Right kidney (tissue), 1 donor: ENCODE data around the gene DDHD1.
"Not testable (repeated sequence)": the region's sequence is repeated elsewhere in the genome, so short reads cannot be mapped to it uniquely, and the experiment has no call there.

Source experiments
- DNase-seq: peaks from one replicate; pipeline ENCODE4 v3.0.0-alpha.2; 2016

Gene DDHD1

DNA sequence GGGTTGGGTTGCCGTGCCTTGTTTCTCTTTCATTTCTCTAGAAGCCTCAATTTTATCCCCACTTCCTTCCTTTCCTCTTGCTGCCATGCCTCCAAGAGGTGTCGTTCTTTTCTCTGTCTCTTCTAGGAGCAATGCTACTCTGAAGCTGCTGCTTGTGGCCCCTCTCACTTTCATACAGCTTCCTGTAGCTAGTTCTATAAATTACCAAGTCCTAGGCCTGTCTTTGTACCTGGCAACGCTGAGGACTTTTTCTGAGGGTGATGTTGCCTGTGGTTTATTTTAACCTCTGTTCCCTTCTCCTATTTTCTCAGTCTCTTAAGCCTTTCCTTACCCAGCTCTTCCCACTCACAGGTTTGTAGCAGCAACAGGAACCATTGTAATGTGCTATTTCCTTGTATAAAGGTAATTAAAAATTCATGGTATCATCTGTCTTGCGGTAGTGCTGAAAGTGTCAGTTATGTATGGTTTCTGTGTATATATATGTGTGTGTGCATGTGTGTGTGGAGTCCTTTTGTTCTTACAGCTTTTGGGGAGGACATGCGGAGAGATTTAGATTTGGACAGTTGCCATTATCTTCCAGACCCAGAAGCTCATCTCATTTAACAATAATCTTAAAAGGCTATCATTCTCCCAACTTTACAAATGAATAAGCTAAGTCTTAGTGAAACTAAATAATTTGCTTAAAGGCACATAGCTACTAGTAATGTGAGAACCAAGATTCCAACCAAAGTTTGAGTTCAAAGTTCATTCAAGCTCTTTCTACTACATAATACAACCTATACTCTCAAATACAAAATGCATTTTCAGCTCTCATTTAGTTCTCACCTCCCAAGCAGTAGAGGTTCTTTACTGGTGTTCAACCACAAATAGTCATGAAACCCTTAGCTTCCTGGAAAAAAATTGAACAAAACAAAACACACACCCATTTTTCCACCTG lies 43.8 kb downstream of the DDHD1 start:
- DNase-seq: no peak

DNA sequence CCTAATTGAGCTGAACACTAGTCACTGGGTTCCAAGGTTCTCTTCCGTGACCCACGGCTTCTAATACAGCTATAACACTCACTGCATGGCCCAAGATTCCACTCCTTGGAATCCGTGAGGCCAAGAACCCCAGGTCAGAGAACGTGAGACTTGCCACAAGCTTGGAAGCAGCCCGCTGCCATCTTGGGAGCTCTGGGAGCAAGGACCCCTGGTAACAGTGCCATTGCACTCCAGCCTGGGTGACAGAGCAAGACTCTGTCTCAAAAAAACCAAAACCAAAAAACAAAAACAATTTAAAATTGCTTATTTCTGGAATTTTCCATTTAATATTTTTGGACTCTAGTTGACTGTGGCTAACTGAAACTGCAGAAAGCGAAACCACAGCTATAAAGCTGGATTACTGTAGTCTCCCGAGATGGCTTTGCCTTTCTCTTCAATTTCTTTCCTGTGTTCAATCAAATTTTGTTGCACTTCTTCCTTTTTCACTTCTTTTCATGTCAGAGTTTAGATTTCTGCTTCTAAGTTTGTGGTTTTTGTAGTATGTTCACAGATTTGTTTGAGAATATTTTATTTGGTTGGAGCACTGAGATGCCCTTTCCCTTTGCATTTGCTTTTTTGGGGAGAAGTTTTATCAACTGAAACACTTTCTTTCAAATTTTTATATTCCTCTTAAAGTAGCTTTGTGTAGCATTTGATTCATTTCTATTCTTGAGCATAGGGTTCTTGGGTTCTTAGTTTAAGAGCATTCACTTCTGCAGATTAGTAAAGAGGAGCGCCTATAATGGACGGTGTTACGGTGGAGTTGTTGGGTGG lies 44.6 kb downstream of the DDHD1 start:
- no peak for DNase-seq

DNA sequence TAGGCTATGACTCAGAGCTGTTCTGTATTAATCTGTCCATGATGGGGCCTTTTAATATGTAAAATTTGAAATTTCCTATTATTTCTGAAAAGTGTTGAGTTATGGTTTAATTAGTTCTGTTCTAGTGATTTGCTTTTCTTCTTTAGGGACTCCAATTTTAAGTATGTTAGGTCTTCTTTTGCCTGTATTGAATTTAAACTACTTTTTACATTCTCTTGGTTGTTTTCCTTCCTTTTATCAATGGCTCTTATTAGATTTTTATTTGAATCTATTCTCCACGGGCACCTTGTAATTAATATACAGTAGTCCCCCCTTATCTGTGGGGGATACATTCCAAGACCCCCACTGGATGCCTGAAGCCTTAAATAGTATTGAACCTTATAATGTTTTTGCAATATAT lies 46.4 kb downstream of the DDHD1 start:
- no peak for DNase-seq

DNA sequence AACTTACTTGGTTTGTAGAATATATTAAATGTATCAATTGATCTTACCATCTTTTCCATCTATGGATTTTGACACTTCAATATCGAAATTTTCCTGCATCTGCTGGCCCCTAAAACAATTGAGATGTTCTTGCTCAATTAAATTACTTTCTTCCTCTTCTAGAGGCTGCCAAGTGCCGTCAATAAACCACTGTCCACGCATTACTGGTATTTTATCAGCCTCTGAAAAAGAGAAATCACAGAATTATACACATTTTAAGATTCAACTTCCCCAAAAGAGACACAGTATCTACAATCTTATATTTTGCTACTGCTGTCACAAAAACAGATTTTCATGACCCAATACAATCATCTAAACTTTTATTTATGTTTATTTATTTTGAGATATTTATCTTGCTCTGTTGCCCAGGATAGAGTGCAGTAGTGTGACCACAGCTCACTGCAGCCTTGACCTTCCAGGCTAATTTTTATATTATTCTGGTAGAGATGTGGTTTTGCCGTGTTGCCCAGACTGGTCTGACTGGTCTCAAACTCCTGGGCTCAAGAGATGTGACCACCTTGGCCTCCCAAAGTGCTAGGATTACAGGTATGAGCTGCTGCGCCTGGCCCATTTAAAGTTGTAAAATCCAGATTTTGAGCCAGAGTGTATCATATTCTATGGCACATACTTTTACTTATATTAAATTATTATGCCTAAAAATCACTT lies 49.3 kb downstream of the DDHD1 start:
- no peak for DNase-seq

DNA sequence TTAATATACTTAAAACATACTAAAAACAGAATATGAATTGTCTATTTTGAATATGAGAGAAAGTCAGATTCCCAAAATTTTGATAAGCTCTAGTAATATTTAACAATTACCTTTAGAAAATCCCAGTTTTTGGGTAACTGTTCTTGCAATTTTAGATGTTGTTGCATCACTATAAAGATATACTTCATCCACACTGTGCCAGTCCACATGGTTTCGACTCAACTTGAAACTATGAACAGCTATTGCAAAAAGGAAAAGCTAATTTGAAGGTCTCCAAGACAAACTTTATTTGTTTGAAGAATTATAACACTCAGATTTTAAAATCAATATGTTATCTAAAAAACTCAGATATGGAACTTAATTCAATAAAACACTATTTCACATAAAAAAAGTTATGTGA lies 59.9 kb downstream of the DDHD1 start:
- no peak for DNase-seq

DNA sequence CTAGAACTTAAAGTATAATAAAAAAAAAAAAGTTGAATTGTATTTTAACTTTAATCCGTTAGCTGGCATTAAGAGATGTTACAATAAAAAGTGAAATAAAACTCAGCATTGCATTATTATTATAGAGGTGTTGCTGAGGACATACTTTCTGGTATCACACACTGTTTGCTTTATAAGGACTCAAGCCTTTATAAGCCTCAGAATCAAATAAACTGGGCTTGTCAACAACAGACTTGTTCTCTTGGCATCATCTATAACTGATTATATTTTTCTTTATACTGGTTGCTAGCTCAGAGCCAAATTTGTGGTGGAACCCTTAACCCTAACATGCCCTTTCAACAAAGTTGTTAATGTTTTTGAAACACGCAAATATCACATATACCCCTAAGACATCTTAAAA lies 62.3 kb downstream of the DDHD1 start:
- DNase-seq: no peak

DNA sequence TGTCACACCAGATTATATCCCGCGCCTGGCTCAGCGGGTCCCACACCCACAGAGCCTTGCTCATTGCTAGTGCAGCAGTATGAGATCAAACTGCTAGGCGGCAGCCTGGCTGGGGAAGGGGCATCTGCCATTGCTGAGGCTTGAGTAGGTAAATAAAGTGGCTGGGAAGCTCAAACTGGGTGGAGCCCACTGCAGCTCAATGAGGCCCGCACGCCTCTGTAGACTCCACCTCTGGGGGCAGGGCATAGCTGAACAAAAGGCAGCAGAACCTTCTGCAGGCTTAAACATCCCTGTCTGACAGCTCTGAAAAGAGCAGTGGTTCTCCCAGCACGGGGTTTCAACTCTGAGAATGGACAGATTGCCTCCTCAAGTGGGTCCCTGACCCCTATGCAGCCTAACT lies 68.2 kb downstream of the DDHD1 start:
- DNase-seq: not testable (repeated sequence)

DNA sequence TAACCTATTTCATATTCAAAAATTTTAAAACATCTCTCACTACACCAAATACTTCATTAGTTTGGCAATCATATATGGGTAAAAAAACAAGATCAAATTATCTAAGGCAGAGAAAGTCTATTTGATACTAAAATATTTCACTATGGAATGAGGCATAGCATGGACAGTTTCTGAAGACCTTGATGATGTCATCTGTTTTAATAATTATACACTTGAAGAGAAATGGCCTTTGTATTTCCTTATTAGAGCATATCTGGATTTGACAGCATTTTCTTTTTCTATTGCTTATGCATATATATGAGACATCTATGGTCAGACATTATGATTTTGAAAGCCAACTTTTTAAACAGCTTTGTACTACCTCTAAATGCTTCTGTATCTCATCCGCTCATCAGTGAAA lies 88.6 kb downstream of the DDHD1 start:
- no peak for DNase-seq

DNA sequence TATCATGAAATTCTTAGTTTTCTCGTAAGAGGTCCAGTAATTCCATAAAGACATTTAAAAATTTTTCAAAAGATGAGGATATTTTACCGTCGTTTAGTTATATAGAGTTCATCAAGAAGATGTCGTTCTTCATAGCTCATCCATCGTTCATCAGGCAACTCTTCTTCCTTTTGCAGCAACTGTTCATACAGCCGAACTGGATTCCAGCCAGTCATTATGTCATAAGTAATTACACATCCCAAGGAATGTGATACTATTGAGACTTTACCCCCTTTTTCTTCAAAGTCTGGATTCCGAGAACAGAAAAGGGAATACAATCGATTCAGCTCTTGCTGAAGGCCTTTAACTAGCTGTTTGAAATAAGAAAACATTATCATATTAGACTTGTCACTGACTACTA lies 90.3 kb downstream of the DDHD1 start:
- DNase-seq: no peak

DNA sequence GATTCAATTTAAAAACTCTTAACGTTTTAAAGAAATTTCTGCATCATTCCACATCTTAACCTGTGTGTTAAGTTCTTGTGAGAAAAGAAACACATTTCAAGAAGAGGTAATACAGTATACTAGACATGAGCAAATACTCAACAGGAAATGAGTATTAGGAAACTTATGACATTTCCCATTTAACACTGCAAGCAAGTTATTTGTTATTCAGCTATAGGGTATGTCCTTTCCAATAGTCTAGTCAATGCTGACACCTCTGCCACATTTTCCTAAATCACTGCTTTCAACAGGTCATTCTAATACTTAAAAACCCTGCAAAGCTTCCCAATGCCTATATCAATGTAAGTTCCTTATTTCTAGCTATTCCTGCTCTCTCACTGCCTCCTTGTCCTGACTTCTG lies 93.1 kb downstream of the DDHD1 start:
- no peak for DNase-seq

DNA sequence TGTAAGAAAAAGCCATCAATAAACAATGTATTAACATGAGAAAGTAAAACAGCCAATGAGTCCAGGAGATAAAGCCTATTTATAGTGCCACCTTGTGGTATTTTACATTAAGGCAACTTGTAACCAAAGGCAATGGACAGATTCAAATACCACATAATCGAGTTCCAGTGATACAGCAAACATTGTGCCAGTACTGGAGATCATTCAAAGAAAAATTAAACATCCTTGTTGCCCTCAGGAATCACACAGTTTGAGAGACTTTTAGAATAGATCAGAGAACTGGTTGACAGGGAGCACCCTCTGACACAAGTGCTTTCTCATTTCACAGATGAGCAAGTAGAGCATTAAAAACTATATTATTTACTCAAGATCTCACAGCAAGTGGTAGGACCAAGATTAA lies 98.1 kb downstream of the DDHD1 start:
- no peak for DNase-seq

DNA sequence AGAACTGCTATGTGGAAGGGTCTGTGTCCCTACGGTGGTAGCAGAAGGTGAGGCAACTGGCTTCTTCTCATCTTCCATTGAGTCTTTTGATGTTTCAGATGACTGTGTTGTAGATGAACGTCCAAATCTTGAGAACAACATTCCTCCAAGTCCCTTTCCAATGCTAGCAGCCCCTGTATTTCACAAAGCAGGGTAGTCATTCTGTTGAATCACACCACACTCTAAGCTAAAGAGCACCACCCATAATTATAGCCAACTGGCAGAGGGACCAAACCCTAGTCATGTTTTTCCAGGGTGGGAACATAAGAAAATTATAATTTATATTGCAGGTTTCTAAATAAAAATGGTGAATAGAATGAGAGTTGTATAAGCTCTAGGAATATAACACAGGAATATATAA lies 98.7 kb downstream of the DDHD1 start:
- no peak for DNase-seq

DNA sequence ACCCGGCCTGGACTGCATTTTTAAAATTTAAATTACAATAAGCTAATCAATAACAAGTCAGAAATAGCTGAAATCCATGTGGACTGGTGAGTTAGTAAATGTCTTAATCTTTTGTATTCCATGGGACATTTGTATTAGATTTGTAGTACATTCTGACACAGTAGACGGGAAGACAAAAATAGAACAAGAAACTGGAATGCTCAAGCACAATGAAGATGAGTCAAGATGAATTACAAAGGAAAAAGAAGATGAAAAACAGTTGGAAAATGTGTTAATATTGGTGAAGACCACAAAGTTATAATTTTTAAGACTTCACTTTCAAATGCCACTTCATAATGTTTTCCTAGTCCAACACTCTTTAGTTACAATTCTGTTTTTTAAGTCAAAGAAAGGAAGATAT lies 104.5 kb downstream of the DDHD1 start:
- DNase-seq: no peak

DNA sequence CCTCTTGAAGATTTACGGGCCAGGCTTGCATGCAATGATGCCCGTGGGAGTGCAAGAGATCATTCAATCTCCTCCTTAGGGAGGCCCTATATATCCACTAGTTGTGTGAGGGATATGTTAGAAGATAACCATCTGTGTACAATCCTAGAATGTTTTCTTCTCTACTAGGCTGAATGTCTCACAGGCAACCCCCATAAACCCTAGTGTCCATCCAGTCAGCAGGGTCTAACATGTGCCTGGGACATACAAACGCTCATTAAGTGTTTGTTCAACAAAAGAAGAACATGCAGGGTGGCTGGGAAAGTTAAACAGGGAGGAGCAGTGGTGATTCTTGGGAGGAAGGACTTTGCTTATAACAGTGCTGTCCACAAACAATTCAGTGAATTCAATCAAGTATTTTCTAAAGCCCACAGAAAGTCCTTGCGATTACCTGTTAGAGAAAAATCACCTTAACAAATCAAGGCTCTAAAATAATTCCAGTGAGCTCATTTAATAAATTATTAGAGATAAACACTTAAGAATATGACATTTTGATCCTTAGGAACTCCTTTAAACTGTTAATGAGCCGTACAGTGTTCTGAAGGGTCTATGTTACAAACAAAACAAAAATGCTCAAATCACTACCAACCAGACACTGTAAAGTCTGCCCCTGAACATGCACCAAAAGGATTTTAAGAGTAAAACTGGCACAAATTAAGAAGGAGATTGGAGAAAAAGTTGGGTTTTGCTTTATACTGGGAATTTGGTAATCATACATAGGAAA lies 105.6 kb downstream of the DDHD1 start:
- peak; percentile 35 for DNase-seq

DNA sequence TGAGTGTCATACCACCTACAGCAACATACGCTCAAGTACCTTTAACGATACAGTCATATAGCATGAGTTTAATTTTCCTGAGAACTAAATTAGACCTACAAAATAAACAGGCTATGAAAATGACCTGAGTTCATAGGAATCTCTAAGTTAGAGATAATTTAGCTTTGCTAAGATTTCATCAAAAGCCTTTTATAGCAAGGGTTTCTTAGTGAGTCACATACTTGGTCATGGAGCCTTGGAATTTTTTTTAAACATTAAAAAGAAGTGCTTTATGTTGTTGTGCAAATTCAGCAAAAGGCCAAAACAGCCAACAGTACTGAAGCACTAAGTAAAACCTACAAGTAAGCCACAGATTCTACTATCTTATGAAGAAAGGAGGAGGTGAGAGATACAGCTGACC lies 108.6 kb downstream of the DDHD1 start:
- DNase-seq: no peak

DNA sequence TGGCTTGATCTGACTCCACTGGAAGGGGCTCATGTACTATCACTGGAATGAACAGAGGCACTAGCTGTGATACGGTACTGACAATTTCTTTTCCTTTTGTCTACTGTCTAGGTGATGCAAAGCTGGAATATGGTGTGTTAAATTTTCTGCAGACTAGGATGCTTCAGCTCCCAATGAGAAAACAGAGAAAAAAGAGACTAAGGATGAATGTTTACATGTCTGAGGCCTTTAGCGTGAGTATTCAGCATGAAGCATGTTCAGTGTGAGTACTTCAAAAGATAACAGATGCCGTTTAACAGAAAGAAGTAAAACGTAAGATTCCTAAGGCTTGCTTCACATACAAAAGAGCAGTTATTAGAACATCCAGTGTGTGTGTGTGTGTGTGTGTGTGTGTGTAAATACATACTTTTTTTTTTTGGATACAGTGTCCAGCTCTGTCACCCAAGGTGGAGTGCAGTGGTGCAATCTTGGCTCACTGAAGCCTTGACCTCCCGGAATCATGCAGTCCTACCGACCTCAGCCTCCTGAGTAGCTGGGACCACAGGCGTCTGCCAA lies 110.0 kb downstream of the DDHD1 start:
- DNase-seq: no peak

DNA sequence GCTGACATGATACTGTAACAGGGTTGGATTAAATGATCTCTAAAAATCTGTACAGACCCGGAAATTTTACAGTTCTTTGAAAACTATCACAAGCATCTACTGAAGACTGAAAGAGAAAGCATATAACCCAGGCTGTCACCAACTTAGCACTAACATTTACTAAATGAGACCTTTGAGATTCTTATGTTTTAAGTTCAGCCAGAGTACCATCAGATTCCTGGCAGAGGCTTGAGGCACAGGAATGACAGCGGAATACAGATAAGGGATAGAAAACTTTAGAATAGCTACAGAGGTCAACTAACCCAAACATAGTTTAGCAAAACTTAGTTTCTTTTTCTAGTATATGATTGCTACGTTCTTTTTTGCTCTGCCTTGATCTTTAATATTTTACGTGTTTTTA lies 110.6 kb downstream of the DDHD1 start:
- no peak for DNase-seq

DNA sequence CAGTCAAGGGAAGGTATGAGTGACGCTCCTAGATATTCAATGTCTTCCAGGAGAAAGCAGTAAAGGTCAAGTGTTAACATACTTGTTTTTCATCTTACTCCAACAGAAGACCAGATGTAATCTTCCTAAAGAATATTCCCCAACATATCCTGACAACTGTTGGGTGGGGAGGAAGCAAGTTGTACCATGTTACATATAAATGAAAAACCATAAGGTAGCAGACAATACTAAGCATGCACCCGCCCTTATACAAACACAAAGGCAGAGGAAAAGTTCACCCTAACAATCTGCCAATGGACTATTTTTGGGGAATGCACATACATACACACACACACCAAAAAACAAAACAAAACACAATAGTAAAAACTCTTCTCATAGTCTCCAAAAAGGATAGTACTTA lies 112.1 kb downstream of the DDHD1 start:
- no peak for DNase-seq

DNA sequence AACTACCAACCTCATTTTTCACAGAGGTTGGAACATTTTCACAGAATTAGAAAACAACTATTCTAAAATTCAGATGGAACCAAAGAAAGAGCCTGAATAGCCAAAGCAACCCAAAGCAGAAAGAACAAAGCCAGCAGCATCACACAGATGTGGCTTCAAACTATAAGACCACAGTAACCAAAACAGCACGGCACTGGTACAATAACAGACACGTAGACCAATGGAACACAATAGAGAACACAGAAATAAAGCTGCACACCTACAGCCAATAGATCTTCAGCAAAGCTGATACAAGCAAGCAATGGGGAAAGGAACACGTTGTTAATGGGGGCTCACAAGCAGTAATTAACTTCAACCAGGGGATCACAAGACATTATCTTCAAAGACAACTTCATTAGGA lies 114.5 kb downstream of the DDHD1 start:
- no peak for DNase-seq

DNA sequence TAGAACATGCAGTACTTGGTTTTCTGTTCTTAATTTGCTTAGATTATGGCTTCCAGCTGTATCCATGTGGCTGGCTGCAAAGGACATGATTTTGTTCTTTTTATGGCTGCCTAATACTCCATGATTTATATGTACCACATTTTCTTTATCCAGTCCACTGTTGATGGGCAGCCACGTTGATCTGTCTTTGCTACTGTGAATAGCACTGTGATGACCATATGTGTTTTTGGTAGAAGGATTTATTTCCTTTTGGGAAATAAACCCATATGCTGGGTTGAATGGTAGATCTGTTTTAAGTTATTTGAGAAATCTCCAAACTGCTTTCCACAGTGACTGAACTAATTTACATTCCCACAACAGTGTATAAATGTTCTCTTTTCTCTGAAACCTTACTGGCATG lies 116.1 kb downstream of the DDHD1 start:
- DNase-seq: no peak

DNA sequence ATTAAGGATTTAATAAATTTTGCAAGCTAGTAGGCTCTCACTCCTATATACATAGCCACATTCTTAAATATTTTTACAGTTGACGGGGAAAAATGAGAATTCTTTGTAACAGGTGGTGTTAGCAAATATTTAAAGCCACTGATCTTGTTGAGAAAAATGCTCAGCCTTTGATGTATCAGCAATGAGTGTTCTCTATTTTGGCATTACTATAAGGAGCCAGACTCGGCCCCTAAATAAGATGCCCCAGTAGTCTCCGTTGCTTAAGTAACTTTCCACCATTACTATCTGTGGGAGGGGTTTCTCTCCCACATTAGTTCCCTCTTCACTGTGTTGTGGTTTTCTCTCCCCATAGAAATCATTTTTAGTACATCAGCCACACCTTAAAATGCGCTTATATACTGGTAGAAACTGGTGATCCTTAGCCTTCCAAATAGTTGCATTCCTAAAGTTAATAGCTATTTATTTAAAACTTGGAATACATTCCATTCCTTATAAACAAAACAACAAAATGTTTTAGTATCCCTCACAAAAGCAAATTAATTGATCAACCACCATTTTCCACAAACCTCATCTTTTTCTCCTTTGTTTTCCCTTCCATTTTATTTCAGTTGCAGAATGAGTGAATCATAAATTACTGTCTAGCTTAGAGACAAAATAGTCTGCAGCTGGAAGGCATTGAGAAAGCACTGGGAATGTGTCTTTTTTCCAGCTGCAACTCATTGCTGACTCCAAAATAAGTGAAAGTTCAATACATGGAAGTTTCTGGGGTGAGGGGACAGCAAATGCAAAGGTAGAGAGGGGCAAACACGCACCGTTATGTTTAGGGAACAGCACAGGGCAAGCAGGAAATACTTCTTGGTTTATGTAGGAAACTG lies 117.5 kb downstream of the DDHD1 start:
- no peak for DNase-seq
